Measurements from ENCODE around the gene PKIG.

GRCh38 chr20:44664131-44664530 lies 81.8 kb downstream of the PKIG start:
- TF ChIP-seq CTCF (conservative IDR thresholded peaks at IDR 0.05) = no peak
- TF ChIP-seq EZH2 (IDR thresholded peaks at IDR 0.05; ENCODE audit: low read depth) = no peak
